Endothelial cell of umbilical vein (primary cell): ENCODE results near the gene ELMO1. TPM values are rescaled to one million over a fixed set of nuclear protein-coding genes. Genes with fewer than 3 reads are reported as not detected.

Experiments used
- BruUV-seq: library from RNA; stranded (reverse); fragments of 400-500 nt; replicated peaks from 2 replicates; lab custom pipeline; 2021; lab: Mats Ljungman, UMichigan
- CTCF ChIA-PET: fragments of 300-600, 350-600 bp; sonication (Branson Sonifier 250); formaldehyde crosslinking; loops from one replicate; lab custom pipeline; 2021; ENCODE audit warnings: antibody characterized with exemption, inconsistent platforms; lab: Charles Lee
- POLR2A ChIA-PET: fragments of 300-600, 350-600 bp; sonication (Branson Sonifier 250); formaldehyde crosslinking; loops from one replicate; lab custom pipeline; 2021; ENCODE audit warnings: antibody characterized with exemption, inconsistent platforms; lab: Charles Lee
- DNase-seq: peaks from one replicate; pipeline ENCODE4 v3.0.0-alpha.2; 2011; ENCODE audit warnings: low read depth, low spot score
- FAIRE-seq: peaks from 2 replicates; lab custom pipeline; 2011; peaks lifted over from hg19 to GRCh38; lab: Jason Lieb, UNC
- H2AFZ ChIP-seq: 2 replicates; pipeline ENCODE4 v1.6.0; 2012; ENCODE audit warnings: low read depth, low read length, control low read depth, inconsistent platforms
- H3K27ac ChIP-seq: 2 replicates; pipeline ENCODE4 v1.5.1; 2011; ENCODE audit warnings: low read depth, mild to moderate bottlenecking, control low read depth, low read length, moderate library complexity; ENCODE audit not compliant: insufficient read depth
- H3K27me3 ChIP-seq, 2 experiments: 2 replicates each; pipeline versions ENCODE4 v1.6.0 to v1.6.1; 2011; ENCODE audit warnings: low read length in 2 of 2, mixed read lengths in 1 of 2; ENCODE audit not compliant: control insufficient read depth in 2 of 2, insufficient read depth in 2 of 2
- H3K36me3 ChIP-seq, 2 experiments: 2 replicates in 1 of 2; 3 replicates in 1 of 2; pipeline ENCODE4 v1.5.1; 2011; ENCODE audit warnings: low read length in 2 of 2, mild to moderate bottlenecking in 1 of 2, moderate library complexity in 1 of 2; ENCODE audit not compliant: control insufficient read depth in 2 of 2, insufficient read depth in 2 of 2; ENCODE audit errors: extremely low read depth in 1 of 2
- H3K4me1 ChIP-seq: 3 replicates; pipeline ENCODE4 v1.5.1; 2011; ENCODE audit warnings: mild to moderate bottlenecking, low read length; ENCODE audit not compliant: control insufficient read depth, insufficient read depth; ENCODE audit errors: extremely low read depth
- H3K4me2 ChIP-seq: 2 replicates; pipeline ENCODE4 v1.6.1; 2011; ENCODE audit warnings: low read length, control low read depth, mixed read lengths; ENCODE audit not compliant: insufficient read depth
- H3K4me3 ChIP-seq, 3 experiments: fragments of 200-600 bp in 1 of 3; sonication (generic), shearing (Covaris generic) in 1 of 3; replicated peaks in 1 of 3; 2 replicates each; pipeline ENCODE4 v1.5.1; 2011 to 2016; ENCODE audit warnings: control low read depth in 3 of 3, low read length in 3 of 3, mild to moderate bottlenecking in 2 of 3, inconsistent platforms in 1 of 3, low read depth in 1 of 3, moderate library complexity in 1 of 3; ENCODE audit not compliant: insufficient read depth in 1 of 3
- H3K79me2 ChIP-seq: 2 replicates; pipeline ENCODE4 v1.6.0; 2012; ENCODE audit warnings: low read length, inconsistent platforms; ENCODE audit not compliant: control insufficient read depth, insufficient read depth
- H3K9ac ChIP-seq: replicated peaks from 2 replicates; pipeline ENCODE3; 2011; ENCODE audit warnings: low read length, control low read depth; ENCODE audit not compliant: insufficient read depth; ENCODE audit errors: extremely low read depth
- H3K9me1 ChIP-seq: replicated peaks from 3 replicates; pipeline ENCODE4 v1.6.0; 2011; ENCODE audit warnings: mild to moderate bottlenecking, low read length; ENCODE audit not compliant: control insufficient read depth, insufficient read depth; ENCODE audit errors: extremely low read depth
- H3K9me3 ChIP-seq: replicated peaks from 2 replicates; pipeline ENCODE4 v1.5.1; 2012; ENCODE audit warnings: low read length, inconsistent platforms; ENCODE audit not compliant: control insufficient read depth, insufficient read depth
- H4K20me1 ChIP-seq: replicated peaks from 2 replicates; pipeline ENCODE3; 2011; ENCODE audit warnings: mild to moderate bottlenecking, low read length; ENCODE audit not compliant: control insufficient read depth, insufficient read depth; ENCODE audit errors: extremely low read depth
- FOS ChIP-seq: IDR thresholded peaks from 2 replicates; pipeline ENCODE4 v1.6.1; 2011; ENCODE audit warnings: mild to moderate bottlenecking, low read length, moderate library complexity, borderline replicate concordance; ENCODE audit not compliant: insufficient read depth
- JUN ChIP-seq: IDR thresholded peaks from 2 replicates; pipeline ENCODE4 v1.6.1; 2011; ENCODE audit warnings: borderline replicate concordance, low read depth; ENCODE audit not compliant: insufficient read length, insufficient read depth
- MAX ChIP-seq: IDR thresholded peaks from 2 replicates; pipeline ENCODE4 v1.6.1; 2011; ENCODE audit not compliant: insufficient read depth, insufficient read length
- MYC ChIP-seq: IDR thresholded peaks from one replicate; pipeline ENCODE4 v1.6.1; 2011; ENCODE audit warnings: mild to moderate bottlenecking, low read depth, low read length
- POLR2A ChIP-seq: IDR thresholded peaks from 2 replicates; pipeline ENCODE4 v1.6.1; 2012; ENCODE audit warnings: low read depth, mild to moderate bottlenecking, control low read depth, low read length
- POLR2AphosphoS5 ChIP-seq: IDR thresholded peaks from 2 replicates; pipeline ENCODE4 v1.6.1; 2012; ENCODE audit warnings: low read depth, mild to moderate bottlenecking, control low read depth, low read length, moderate library complexity; ENCODE audit not compliant: insufficient read depth
- dilution Hi-C: fragments of 300-500 bp; cut with MboI; formaldehyde crosslinking; loops from one replicate; pipeline ENCODE4 v1.15.0; 2019; ENCODE audit warnings: low sequenced_read_pairs; ENCODE audit not compliant: extremely low pct_ligation_motif_present
- intact Hi-C: fragments of 100-400 bp; cut with micrococcal nuclease; formaldehyde crosslinking; loops from one replicate; pipeline ENCODE4 v1.10.0; 2022
- polyA plus RNA-seq, 4 experiments: library from polyadenylated mRNA; depleted of rRNA in 3 of 4; stranded (reverse) in 3 of 4; unstranded in 1 of 4; fragments of >200 nt; gene quantifications; 2 replicates each; pipeline versions ENCODE4 v1.2.1 to v1.2.3, GENCODE V29; 2011 to 2012; ENCODE audit warnings: missing spikeins in 1 of 4
- total RNA-seq: library from RNA; stranded (reverse); gene quantifications from 2 replicates; pipeline ENCODE4 v1.2.3, GENCODE V29; 2021

Gene ELMO1
- total and polyA plus RNA-seq, 2 donors (not counting 3 experiments of a cell fraction or from before 2014, with no cell fraction given) = 17.0 to 30.6 TPM

- H3K27ac ChIP-seq = peak overlapping the region; percentile 63
- peak; percentile 85 for FAIRE-seq
- no peaks in the 10 kb centered on the region for H3K9me1 ChIP-seq
- no TSS peak for BruUV-seq
- intact Hi-C loops = loop anchor here (1.0 kb wide), 1 partner anchor 50 kb away; no protein-coding TSS in a partner anchor
- H3K9me3 ChIP-seq = no peaks in the 10 kb centered on the region
- ChIA-PET CTCF (interaction anchor here (1.0 kb wide), 1 partner anchor 15 kb away, joined by 3 read pairs; no protein-coding TSS in a partner anchor), POLR2A (no interaction called here)
- H3K9ac ChIP-seq = peak overlapping the region; percentile 39
- no peaks in the 10 kb centered on the region for H3K27me3 ChIP-seq
- H3K4me2 ChIP-seq = peak overlapping the region; percentile 66
- H4K20me1 ChIP-seq = no peaks in the 10 kb centered on the region
- H3K36me3 ChIP-seq = no peaks in the 10 kb centered on the region
- H3K4me1 ChIP-seq = peaks cover 23% of the 10 kb centered on the region
- dilution Hi-C loops = no loop called here
- no peak overlapping the region for H3K4me3 ChIP-seq
- H3K79me2 ChIP-seq = no peaks in the 10 kb centered on the region
- peak; percentile 86 for DNase-seq
- peak overlapping the region; percentile 92 for H2AFZ ChIP-seq
- TF ChIP-seq MAX (no peak), POLR2A (peak; percentile 40), POLR2AphosphoS5 (peak; percentile 59), MYC (no peak), FOS (peak; percentile 77), JUN (peak; percentile 62)
Measured at GRCh38 chr7:37480041-37481031, 31.7 kb upstream of the ELMO1 start.
